HCT116 (cell line): ENCODE data around the gene EPHX1.
A peak's percentile ranks its signal among the peaks of the same experiment; 100 is the strongest.

Experiments
- CTCF ChIP-seq, 3 experiments: fragments of 200-600 bp in 1 of 3; sonication (generic) in 1 of 3; IDR thresholded peaks in 2 of 3; conservative IDR thresholded peaks in 1 of 3; 2 replicates each; pipeline ENCODE4 v1.5.1; 2012 to 2017; ENCODE audit warnings: low read depth in 2 of 3, low read length in 2 of 3, antibody characterized with exemption in 1 of 3, borderline replicate concordance in 1 of 3, control low read depth in 1 of 3, mild to moderate bottlenecking in 1 of 3, mixed read lengths in 1 of 3, mixed run types in 1 of 3, moderate library complexity in 1 of 3; ENCODE audit not compliant: insufficient read depth in 1 of 3
- EGR1 ChIP-seq: IDR thresholded peaks from 2 replicates; pipeline ENCODE4 v1.6.1; 2012; ENCODE audit warnings: low read depth
- EZH2 ChIP-seq: fragments of 200-600 bp; sonication (generic); IDR thresholded peaks from 2 replicates; pipeline ENCODE4 v1.6.1; 2017; ENCODE audit warnings: antibody characterized with exemption, mixed run types
- POLR2A ChIP-seq: IDR thresholded peaks from 2 replicates; pipeline ENCODE4 v1.7.0; 2011; ENCODE audit warnings: borderline replicate concordance; ENCODE audit not compliant: insufficient read depth, insufficient read length; ENCODE audit errors: extremely low read depth
- POLR2AphosphoS5 ChIP-seq: IDR thresholded peaks from 2 replicates; pipeline ENCODE4 v1.6.1; 2011; ENCODE audit warnings: mild to moderate bottlenecking, low read depth, low read length, moderate library complexity
- RAD21 ChIP-seq: IDR thresholded peaks from 2 replicates; pipeline ENCODE4 v1.6.1; 2012; ENCODE audit warnings: low read depth, mild to moderate bottlenecking
- YY1 ChIP-seq: IDR thresholded peaks from 2 replicates; pipeline ENCODE4 v1.6.1; 2011; ENCODE audit warnings: low read length, low read depth, moderate library complexity, mild to moderate bottlenecking; ENCODE audit not compliant: insufficient replicate concordance; ENCODE audit errors: extremely low read depth

GRCh38 chr1:225844236-225845061, 34.5 kb downstream of the EPHX1 start:
- TF ChIP-seq CTCF (IDR thresholded peaks at IDR 0.05 in 2 of 3, conservative IDR thresholded peaks at IDR 0.05 in 1 of 3; ENCODE audit: borderline replicate concordance in 1 of 3, insufficient read depth in 1 of 3, low read depth in 2 of 3, low read length in 2 of 3) (no peak), POLR2A (no peak), RAD21 (no peak), EGR1 (no peak), EZH2 (no peak), POLR2AphosphoS5 (0 out of 2 replicates have a peak, but pooled peaks have one; percentile 11), YY1 (no peak)
